Stimulated activated CD8-positive, alpha-beta memory T cell treated with anti-CD3 and anti-CD28 coated beads, Interleukin-2, amount 100 ng/mL, for 48 hours (primary cell): Measurements from ENCODE around the gene NR2C2.

Experiments
- DNase-seq, 2 donors: peaks; one replicate each; pipeline ENCODE4 v3.0.0-alpha.2; 2020; ENCODE audit warnings: low read depth in 2 of 2

Gene NR2C2

DNA sequence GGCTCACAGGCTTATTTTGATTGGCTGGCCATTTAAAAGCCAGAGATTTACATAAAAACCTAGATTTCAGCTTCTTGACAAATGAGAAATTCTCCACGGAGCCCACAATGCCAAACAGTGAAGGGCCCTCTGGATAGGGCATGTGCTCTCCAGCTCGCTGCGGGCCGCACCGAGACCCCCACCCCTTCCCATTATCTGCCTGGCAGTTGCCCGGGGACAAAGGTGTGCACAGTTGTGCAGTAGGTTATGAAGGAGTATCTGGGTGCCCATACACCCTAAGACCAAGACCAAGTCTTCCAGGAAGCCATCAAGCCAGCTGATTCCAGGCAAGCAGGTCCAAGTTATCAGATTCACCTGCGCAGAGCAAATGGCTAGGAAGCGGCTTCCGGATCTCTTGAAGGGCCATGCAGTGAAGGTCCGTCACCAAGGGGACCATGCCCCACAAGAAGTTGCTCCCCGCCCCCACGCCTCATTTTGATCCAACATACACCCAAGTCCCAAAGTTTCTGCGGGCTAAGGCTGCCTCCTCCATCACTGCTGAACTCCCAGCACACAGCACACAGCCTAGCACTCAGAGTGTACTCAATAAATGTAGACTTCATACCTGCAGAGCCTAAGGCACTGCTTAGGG lies 116.4 kb downstream of the NR2C2 start:
- no peak for DNase-seq

DNA sequence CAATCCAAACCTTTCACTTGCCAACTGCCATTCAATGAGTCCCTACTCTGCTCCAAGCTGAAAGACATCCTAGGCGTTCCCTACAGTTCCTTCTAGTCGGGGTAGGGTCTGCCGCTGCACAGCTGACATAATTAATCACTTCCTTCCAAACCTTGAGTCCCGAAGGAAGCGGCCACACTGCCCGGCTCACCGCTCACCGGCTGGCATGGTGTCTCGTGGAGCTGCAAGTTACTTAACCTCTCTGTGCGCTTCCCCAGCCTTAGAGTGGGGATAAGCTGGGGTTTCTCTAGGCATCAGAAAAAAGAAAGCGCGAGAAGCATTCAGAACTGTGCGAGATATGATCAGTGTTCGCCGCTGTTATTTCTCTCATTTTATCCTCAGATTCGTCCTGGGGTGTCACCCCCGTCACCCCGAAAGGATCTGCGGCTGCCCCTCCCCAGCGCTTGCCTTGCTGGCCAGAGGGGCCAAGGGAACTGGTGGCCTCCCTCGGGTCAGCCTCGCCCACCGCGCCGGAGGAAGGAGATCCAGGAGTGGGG lies 117.0 kb downstream of the NR2C2 start:
- DNase-seq: peak in 1 of 2 donors; percentile 8

- DNase-seq: peak; percentile 82 to 83
Observed at GRCh38 chr3:15064835-15065549, 117.6 kb downstream of the NR2C2 start, which contains the start of gene MRPS25. Gene MRPS25 (minus strand): TSS chr3:15065315. CDS start chr3:15065194, 121 bp downstream.

GRCh38 chr3:15065550-15066007 lies 118.2 kb downstream of the NR2C2 start:
- no peak for DNase-seq

DNA sequence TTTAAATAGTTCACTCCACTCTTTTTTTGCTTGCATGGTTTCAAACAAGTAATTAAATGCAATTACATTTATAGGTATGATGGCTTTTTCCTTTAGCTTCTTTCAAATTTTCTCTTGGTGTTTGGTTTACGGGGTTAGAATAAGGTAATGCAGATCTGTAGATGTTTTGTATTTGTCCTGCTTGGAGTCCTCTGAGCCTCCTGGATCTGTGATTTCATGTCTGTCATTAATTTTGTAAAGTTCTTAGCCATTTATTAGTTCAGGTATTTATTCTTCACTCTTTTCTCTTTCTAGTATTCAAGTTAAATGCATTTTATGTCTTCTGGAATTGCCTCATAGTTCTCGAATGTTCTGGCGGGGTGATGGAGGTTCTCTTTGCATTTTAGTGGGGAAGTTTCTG lies 119.1 kb downstream of the NR2C2 start:
- DNase-seq: no peak

DNA sequence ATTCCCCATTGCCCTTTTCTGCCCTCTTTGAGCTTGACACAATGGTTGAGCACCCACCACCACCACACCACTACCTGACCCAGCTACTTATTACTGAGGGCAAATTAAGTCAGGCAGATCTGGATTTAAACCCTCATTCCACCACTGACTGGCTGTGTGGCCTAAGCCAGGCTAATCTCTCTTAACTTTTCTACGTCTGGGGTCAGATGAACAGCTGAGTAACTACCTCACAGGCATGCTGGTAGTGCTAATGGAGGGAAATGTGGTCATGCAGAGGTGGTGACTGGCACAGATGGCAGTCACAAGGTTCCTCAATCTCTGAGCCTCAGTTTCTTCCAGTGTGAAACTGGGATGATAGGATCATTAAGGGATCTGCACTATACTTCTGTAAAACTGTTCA lies 122.1 kb downstream of the NR2C2 start:
- DNase-seq: no peak

DNA sequence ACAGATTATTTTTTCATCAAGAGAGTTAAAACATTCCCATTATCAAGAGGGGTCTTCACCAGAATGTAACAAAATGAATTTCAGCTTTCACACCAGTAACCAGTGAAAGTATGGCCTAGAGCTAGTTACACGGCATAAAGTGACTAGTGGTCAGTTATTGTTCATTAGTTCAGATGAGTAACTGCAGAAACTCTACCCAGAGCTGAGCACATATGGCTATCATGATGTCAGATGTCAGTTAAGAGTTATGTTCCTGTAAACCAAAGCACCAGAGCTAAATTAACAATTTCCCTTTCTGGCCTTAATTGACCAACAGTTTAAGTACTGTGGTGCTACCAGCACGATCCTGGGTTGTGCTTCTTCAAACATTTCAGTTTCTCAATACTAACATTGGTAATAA lies 124.3 kb downstream of the NR2C2 start:
- no peak for DNase-seq

DNA sequence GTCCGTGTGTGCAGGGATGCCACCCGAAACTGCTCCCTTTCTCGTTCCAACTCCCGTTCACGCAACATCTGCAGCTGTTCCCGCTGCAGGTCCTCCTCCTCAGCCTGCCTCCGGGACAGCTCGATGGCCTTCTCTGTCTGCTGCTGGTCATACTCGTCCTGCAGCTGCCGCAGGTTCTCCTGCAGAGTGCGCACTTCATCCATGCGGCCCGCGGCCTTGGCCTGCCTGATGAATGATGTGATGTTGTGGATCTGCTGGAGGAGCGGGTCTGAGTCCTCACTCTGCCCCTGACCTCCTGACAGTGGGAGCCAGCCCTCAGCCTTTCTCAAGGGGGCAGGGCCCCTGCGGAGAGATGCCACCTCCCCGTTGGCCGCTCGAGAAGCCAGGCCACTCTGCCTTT lies 127.1 kb downstream of the NR2C2 start:
- DNase-seq: no peak

DNA sequence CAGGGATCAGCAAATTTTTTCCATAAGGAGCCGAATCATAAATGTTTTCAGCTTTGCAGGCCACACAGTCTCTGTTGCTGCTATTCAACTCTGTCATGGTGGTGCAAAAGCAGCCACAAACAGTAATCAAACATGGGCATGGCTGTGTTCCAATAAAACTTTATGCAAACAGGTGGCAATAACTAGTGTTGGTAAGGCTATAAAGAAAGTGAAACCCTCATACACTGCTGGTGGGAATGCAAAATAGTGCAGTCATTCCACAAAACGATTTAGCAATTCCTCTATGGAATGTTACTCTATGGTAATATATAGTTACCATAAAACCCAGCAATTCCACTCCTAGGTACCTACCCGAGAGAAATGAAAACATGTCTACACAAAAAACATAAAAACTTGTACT lies 131.7 kb downstream of the NR2C2 start:
- no peak for DNase-seq

DNA sequence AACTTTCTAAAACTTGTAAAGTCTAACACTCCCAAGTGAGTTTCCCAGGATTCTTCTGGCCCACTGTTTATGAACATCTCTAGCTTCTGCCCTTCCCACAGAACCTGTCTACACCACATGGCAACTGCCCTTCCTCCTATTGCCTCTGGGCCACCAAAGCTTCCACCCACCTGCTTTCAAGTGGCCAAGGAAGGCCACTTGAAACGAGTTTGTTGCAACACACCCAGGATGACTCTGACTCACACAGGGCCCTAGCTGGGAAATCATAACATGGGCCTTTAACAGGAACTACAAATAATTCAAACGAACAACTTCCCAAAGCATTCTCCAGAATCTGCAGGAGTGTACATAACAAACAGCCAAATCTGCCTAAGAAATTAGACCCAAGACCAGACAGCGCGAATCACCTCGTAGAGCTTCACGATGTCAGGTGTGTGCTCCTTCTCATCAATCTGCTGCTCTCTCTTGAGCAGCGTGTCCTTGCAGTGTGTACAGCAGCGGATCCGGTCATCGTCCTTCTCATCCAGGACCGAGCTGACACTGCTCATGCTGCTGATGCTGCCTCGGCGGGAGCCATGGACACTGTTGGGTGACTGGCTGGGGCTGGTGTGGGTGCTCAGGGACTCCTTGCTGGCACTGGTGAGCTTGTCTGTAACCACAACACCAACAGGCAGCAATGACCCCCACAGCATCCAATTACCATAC lies 134.7 kb downstream of the NR2C2 start:
- DNase-seq: no peak

GRCh38 chr3:15083252-15083651 lies 135.9 kb downstream of the NR2C2 start:
- DNase-seq: no peak

DNA sequence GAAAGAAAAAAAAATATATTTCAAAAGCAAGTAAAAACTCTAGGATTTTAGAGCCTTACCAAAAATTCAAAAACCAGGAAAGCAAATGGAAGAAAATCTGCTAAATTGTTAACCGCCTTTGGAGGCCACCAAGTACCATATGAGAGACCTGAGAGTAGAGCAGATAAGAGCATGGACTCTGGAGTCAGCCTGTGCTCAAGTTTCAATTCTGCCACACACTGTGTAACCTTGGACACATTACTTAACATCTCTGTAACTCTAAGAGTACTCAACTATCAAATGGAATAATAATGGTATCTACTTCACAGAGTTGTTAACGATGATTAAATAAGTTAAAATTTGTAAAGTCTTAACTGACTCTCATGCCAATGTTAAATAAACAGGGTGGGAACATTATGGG lies 138.9 kb downstream of the NR2C2 start:
- no peak for DNase-seq

DNA sequence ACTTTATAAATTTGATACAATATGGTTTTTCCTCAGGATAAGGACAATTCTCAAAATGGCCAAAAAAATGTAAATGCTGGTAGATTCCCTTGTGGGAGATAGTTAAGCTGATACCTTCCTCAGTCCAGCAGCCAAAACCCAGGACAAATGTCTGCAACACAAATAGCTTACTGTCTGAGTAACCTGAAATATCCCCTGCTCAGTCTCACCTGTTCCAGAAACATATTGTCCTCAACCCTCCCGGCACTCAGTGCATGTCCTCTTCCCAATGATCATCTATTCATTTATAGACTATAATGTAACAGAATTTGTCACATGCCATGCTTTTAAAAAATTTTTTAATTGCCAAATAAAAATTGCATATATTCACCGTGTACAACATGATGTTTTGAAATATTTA lies 139.3 kb downstream of the NR2C2 start:
- no peak for DNase-seq

- DNase-seq: no peak
Observed at GRCh38 chr3:15089201-15089600, 141.8 kb downstream of the NR2C2 start.

GRCh38 chr3:15091575-15091974 lies 144.2 kb downstream of the NR2C2 start:
- no peak for DNase-seq

- no peak for DNase-seq
Observed at GRCh38 chr3:15092686-15093085, 145.3 kb downstream of the NR2C2 start.

GRCh38 chr3:15094187-15094875 lies 146.9 kb downstream of the NR2C2 start:
- no peak for DNase-seq

DNA sequence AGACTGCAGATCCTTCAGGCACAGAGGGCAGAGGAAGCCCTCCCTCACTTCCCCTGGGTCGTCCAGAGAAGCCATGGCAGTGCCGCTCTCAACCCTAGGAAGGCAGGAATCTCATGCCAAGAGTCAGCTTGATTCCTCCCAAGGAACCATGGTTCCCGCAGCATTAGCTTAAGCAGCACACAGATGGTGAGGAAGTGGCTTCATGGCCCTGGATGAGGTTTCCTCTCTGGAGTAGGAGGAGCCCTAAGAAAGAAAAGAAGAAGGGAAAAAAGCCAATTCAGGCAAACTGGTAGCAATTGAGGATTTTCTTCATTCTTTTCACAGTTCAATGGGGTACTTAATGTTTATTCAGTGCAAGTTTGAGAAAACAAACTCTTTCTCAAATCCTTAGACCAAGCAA lies 148.7 kb downstream of the NR2C2 start:
- no peak for DNase-seq

GRCh38 chr3:15097891-15098290 lies 150.5 kb downstream of the NR2C2 start:
- DNase-seq: peak in 1 of 2 donors; percentile 28
